Stimulated activated CD4-positive, alpha-beta T cell treated with anti-CD3 and anti-CD28 coated beads, Interleukin-1b, Interleukin-23, amount 100 ng/mL, for 1 hour (primary cell): ENCODE measurements around the gene METTL23.
A peak's percentile ranks its signal among the peaks of the same experiment; 100 is the strongest.
"Not testable (repeated sequence)": the region's sequence is repeated elsewhere in the genome, so short reads cannot be mapped to it uniquely, and the experiment has no call there.

Source experiments
- DNase-seq, 2 donors: peaks; one replicate each; pipeline ENCODE4 v3.0.0-alpha.2; 2020; ENCODE audit warnings: low read depth in 2 of 2

Gene METTL23

GRCh38 chr17:76713765-76714164, 12.9 kb upstream of the METTL23 start:
- no peak for DNase-seq

GRCh38 chr17:76714336-76714735, 12.3 kb upstream of the METTL23 start:
- no peak for DNase-seq

DNA sequence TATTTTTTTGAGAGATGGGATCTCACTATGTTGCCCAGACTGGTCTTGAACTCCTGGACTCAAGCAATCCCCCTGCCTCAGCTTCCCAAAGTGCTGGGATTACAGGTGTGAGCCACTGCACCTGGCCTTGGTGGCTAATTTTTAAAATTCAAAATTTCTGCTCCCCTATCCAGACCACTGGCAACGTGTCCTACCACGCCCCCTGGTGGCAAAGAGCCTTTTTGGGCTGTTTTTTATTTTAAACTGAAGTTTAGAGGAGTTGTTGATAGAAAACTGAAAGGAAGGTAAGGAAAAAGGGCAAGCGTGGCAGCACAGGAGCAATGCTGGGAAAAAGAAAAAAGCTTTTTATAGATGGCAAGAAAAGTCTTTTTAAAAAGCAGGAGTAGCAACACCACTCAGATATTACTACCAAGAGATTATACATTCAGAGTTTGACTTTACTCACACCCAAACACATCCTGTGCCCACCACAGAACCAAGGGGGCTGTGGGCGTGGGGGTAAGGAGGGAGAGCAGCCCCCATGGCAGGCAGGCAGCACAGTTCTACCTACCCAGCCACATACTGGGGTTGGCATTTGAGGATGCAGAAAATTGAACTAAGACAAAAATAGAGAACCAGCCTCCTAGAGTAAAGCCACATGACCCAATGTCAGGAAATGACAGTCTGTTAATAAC, 11.7 kb upstream of the METTL23 start:
- DNase-seq, result peak; percentile 61 to 66

GRCh38 chr17:76715496-76715830, 11.2 kb upstream of the METTL23 start:
- DNase-seq, result no peak

DNA sequence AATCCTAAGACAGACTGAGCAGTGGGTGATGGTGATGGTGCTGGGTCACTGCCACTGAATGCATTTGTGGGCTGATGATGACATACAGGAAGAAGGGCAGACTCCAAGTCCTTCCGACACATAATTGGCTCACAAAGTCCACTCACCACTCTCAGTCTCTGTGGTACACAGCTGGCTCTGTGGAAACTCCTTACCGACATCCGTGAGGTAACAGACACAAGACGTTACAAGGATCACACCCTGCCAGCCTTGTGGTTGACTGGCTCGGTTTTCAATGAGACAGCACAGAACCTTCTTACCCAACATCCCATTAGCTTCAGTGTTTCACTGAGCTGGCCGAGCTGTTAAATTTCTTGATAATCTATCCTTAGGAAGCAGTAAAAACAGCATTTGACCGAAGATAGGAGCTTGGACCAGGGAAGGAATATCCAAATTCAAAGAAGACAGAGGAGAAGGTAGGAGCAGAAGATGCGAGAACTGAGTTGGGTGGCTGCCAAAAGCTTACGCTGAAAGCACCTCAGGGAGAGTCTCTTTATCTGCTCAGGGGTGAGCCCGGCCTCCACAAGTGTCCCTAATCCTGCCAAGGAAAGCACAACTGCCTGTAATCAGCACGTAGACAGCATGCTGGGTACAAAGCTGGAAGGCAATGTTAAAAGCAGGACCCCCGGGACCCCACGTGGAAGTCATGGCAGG, 10.3 kb upstream of the METTL23 start:
- no peak for DNase-seq

GRCh38 chr17:76716839-76717215, 9.8 kb upstream of the METTL23 start:
- DNase-seq, result no peak

- no peak for DNase-seq
These were observed 8.1 kb upstream of the METTL23 start for GRCh38 chr17:76718516-76718915.

- DNase-seq, result no peak
These were observed 6.4 kb upstream of the METTL23 start for GRCh38 chr17:76720211-76720610.

- no peak for DNase-seq
These were observed 5.7 kb upstream of the METTL23 start for GRCh38 chr17:76720941-76721340.

DNA sequence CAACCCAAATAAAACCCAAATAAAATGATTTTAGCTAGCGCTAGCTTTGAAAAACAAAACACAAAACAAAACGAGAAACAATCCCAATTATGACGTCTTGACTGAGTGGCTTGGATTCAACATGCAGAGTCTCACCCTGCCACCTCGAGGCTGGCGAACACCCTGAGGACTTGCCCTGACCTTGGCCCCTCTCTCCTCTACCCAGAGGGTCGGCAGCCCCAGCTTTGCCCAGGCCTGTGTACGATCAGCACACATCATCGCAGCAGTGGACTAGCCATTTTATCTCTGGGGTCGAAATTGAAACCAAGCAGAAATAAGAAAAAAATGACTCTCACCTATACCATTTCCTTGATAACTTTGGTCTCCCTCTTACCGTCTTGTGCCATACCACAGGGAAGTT, 5.2 kb upstream of the METTL23 start:
- no peak for DNase-seq

DNA sequence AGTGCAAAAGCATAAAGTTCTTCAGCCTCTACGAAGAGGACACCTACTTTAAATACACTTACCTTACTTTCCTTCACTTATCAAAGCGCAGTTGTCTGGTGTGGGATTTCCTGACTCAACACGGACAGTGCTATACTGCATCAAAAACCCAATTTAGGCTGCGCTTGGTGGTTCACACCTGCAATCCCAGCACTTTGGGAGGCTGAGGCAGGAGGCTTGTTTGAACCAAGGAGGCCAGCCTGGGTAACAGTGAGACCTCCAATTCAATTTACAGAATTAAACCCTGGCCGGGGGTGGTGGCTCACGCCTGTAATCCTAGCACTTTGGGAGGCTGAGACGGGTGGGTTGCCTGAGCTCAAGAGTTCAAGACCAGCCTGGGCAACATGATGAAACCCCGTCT, 4.4 kb upstream of the METTL23 start:
- DNase-seq, result no peak

GRCh38 chr17:76722977-76723376, 3.7 kb upstream of the METTL23 start:
- DNase-seq, result not testable (repeated sequence)

GRCh38 chr17:76723812-76724211, 2.8 kb upstream of the METTL23 start:
- no peak for DNase-seq

DNA sequence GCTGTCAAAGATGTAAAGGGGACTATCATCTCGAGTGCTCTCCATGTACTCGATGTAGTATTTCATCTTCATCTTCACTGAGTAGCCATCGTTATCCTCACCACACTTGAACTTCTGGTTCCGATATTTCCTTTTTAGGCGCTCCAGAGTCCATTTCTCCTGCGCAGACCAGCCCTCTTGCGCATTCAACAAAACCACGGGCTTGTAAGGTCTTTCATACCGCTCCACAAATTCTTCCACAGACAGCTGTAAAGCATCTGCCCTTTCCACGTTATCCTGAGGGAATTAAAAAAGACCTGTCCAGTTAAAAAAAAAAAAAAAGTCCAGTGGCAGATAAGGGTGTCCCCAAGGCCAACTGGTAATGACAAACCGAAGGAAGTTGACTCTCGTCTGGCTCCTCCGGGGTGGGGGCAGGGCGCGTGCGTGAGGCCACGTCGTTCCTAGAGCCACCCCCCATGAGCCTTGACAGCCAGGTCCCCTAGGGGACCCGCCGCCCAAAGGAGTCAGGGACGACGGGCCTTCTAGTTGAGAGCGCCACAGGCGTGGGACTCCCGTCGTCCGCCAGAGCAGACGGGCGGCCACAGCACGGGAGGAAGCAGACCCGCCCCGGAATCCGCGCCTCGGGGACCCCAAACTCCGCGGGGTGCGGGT, 934 bp upstream of the METTL23 start:
- peak in 1 of 2 donors; percentile 60 for DNase-seq

DNA sequence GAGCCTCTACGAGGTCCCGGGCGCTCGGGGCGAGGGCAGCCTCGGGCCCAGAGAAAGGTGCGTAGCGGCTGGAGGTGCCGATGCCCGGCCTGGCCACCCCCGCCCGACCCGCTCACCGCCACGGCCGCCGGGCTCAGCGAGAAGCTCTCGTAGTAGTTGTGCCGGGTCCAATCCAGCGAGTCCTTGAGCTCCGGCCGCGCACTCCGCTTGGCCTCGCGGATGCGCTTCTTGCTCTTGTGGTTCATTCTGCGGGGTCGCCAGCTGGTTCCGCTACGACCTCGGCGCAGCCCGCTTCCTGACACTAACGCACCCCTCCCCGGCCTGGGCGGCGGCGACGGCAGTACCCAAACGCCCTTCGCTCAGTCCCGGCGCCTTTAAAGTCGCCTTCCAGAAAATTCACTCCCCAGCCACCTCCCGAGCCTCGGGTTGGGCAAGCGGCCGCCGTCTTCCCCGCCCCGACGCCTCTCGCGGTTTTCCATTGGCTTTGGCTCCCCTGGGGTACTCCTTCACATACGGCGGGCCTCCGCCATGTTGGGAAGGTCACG, 336 bp upstream of the METTL23 start, which contains the start of gene JMJD6:
JMJD6 (minus strand) TSS at position 376 of the 545 bp plus-strand sequence; CDS start at position 245, 131 bp downstream.
- DNase-seq, result peak; percentile 81 to 89

DNA sequence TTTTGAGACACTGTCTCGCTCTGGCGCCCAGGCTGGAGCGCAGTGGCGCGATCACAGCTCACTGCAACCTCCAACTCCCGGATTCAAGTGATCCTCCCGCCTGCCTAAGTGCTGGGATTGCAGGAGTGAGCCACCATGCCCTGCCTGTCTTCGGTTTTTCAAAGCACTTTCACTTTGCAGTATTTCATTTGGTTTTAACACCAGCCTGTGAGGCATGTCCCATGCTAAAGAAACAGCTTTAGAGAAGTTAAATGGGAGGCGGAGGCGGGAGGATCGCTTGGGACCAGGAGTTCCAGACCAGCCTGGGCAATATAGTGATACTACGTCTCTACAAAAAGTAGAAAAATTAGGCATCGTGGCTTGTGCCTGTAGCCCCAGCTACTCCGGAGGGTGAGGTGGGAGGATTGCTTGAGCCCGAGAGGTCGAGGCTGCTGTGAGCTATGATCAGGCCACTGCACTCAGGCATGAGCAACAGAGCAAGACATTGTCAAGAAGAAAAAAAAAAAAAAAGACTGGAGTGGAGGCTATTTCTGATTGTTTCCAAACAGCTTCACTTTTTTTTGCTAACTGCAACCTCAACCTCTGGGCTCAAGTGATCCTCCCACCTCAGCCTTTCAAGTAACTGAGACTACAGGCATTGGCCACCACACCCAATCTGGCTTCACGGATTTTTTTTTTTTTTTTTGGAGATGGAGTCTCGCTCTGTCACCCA, 1.3 kb downstream of the METTL23 start:
- DNase-seq, result no peak

GRCh38 chr17:76731800-76732733, 5.4 kb downstream of the METTL23 start:
- not testable (repeated sequence) for DNase-seq

GRCh38 chr17:76732734-76733617, 6.3 kb downstream of the METTL23 start:
- DNase-seq, result no peak

- DNase-seq, result no peak
These were observed 6.9 kb downstream of the METTL23 start for GRCh38 chr17:76733618-76733957.
